ENCODE results near the gene SUGCT. TPM values are rescaled to one million over a fixed set of nuclear protein-coding genes. Genes with fewer than 3 reads are reported as not detected.

The SUGCT gene
- total RNA-seq, 1 donor from 2014 or later, result 9.8 TPM

- no peak for DNase-seq (ENCODE audit: low spot score in 2 of 2)
- no peaks in the 10 kb centered on the region for H3K27me3 ChIP-seq
- intact Hi-C loops (cut with DNase I), result no loop called here
- TF ChIP-seq CTCF (IDR thresholded peaks at IDR 0.05), result no peak
- H3K4me1 ChIP-seq, result peaks cover 0 to 11% of the 10 kb centered on the region in 2 donors
- H3K9me3 ChIP-seq, result peaks cover 0 to 22% of the 10 kb centered on the region in 2 donors
- no peak overlapping the region for H3K27ac ChIP-seq
- no peak overlapping the region for H3K4me3 ChIP-seq
- H3K36me3 ChIP-seq, result no peaks in the 10 kb centered on the region
Observed at GRCh38 chr7:40432046-40432445, 297.2 kb downstream of the SUGCT start.

GRCh38 chr7:40436710-40437109, 301.9 kb downstream of the SUGCT start:
- H3K27me3 ChIP-seq, result no peaks in the 10 kb centered on the region
- no peak for TF ChIP-seq CTCF (IDR thresholded peaks at IDR 0.05)
- no peak for DNase-seq (ENCODE audit: low spot score in 2 of 2)
- H3K27ac ChIP-seq, result peak overlapping the region; percentile 81 to 88
- peaks cover 2 to 22% of the 10 kb centered on the region in 2 donors for H3K9me3 ChIP-seq
- H3K4me1 ChIP-seq, result peaks cover 0 to 20% of the 10 kb centered on the region in 2 donors
- no peaks in the 10 kb centered on the region for H3K36me3 ChIP-seq
- H3K4me3 ChIP-seq, result no peak overlapping the region
- intact Hi-C loops (cut with DNase I), result loop anchor here (2.0 to 5.0 kb wide), 2 partner anchors 74 to 1266 kb away; partner anchors contain the start of gene INHBA

- Histone ChIP-seq H3K9me3 (peaks cover 8 to 22% of the 10 kb centered on the region in 2 donors), H3K27ac (peak overlapping the region; percentile 81 to 88), H3K27me3 (no peaks in the 10 kb centered on the region), H3K36me3 (no peaks in the 10 kb centered on the region), H3K4me1 (peaks cover 0 to 20% of the 10 kb centered on the region in 2 donors), H3K4me3 (no peak overlapping the region)
- no peak for TF ChIP-seq CTCF (IDR thresholded peaks at IDR 0.05)
- intact Hi-C loops (cut with DNase I), result loop anchor here (2.0 to 5.0 kb wide), 2 partner anchors 73 to 1265 kb away; partner anchors contain the start of gene INHBA
- DNase-seq (ENCODE audit: low spot score in 2 of 2), result peak in 1 of 2 donors; percentile 83
Observed at GRCh38 chr7:40437498-40437897, 302.7 kb downstream of the SUGCT start.

GRCh38 chr7:40437936-40438634, 303.3 kb downstream of the SUGCT start:
- Histone ChIP-seq H3K4me3 (no peak overlapping the region), H3K4me1 (peaks cover 0 to 20% of the 10 kb centered on the region in 2 donors), H3K27ac (peak overlapping the region; percentile 81 to 88), H3K36me3 (no peaks in the 10 kb centered on the region), H3K27me3 (no peaks in the 10 kb centered on the region), H3K9me3 (peaks cover 8 to 19% of the 10 kb centered on the region in 2 donors)
- intact Hi-C loops (cut with DNase I), result loop anchor here (2.0 to 5.0 kb wide), 3 partner anchors 31 to 1264 kb away; partner anchors contain the start of gene INHBA
- no peak for TF ChIP-seq CTCF (IDR thresholded peaks at IDR 0.05)
- no peak for DNase-seq (ENCODE audit: low spot score in 2 of 2)

GRCh38 chr7:40439686-40440085, 304.9 kb downstream of the SUGCT start:
- TF ChIP-seq CTCF (IDR thresholded peaks at IDR 0.05), result no peak
- no peak overlapping the region for H3K4me3 ChIP-seq
- H3K27me3 ChIP-seq, result no peaks in the 10 kb centered on the region
- DNase-seq (ENCODE audit: low spot score in 2 of 2), result no peak
- intact Hi-C loops (cut with DNase I), result loop anchor here (2.0 to 5.0 kb wide), 2 partner anchors 29 to 1263 kb away; partner anchors contain the start of gene INHBA
- no peaks in the 10 kb centered on the region for H3K36me3 ChIP-seq
- peaks cover 0 to 20% of the 10 kb centered on the region in 2 donors for H3K4me1 ChIP-seq
- peaks cover 8 to 19% of the 10 kb centered on the region in 2 donors for H3K9me3 ChIP-seq
- peak overlapping the region in 1 of 2 donors; percentile 88 for H3K27ac ChIP-seq
